HFF-Myc (cell line): Measurements from ENCODE around the gene ZNF41.

Experiments used
- DNase-seq: peaks from one replicate; pipeline ENCODE4 v3.0.0-alpha.2; 2011; ENCODE audit warnings: low read depth; ENCODE audit errors: extremely low read depth
- H3K4me3 ChIP-seq: replicated peaks from 2 replicates; pipeline ENCODE4 v1.5.1; 2011; ENCODE audit warnings: low read depth, mild to moderate bottlenecking, control low read depth, low read length
- TF ChIP-seq, protein P1 (sequence below): IDR thresholded peaks from 2 replicates; pipeline ENCODE4 v1.5.1; 2012; ENCODE audit warnings: mild to moderate bottlenecking, low read depth, low read length, control low read depth; ENCODE audit errors: missing control alignments

The ZNF41 gene

DNA sequence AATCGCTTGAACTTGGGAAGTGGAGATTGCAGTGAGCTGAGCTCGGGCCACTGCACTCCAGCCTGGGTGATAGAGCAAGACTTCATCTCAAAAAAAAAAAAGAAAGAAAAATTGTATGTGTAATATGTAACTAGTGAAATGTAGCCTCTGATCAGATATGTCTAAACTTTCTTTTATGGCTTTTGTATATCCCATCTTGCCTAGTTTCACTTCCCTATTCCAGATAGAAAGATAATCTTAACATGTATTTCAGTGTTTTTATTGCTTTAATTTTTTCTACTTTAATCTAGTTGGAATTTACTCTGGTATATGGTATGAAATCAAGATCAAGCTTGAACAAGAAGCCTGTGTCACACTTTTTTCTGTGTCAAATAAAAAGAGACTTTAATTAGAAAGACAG lies 1.9 kb upstream of the ZNF41 start:
- DNase-seq, result no peak
- no peak overlapping the region for H3K4me3 ChIP-seq
- TF ChIP-seq, protein P1, sequence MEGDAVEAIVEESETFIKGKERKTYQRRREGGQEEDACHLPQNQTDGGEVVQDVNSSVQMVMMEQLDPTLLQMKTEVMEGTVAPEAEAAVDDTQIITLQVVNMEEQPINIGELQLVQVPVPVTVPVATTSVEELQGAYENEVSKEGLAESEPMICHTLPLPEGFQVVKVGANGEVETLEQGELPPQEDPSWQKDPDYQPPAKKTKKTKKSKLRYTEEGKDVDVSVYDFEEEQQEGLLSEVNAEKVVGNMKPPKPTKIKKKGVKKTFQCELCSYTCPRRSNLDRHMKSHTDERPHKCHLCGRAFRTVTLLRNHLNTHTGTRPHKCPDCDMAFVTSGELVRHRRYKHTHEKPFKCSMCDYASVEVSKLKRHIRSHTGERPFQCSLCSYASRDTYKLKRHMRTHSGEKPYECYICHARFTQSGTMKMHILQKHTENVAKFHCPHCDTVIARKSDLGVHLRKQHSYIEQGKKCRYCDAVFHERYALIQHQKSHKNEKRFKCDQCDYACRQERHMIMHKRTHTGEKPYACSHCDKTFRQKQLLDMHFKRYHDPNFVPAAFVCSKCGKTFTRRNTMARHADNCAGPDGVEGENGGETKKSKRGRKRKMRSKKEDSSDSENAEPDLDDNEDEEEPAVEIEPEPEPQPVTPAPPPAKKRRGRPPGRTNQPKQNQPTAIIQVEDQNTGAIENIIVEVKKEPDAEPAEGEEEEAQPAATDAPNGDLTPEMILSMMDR, result no peak

DNA sequence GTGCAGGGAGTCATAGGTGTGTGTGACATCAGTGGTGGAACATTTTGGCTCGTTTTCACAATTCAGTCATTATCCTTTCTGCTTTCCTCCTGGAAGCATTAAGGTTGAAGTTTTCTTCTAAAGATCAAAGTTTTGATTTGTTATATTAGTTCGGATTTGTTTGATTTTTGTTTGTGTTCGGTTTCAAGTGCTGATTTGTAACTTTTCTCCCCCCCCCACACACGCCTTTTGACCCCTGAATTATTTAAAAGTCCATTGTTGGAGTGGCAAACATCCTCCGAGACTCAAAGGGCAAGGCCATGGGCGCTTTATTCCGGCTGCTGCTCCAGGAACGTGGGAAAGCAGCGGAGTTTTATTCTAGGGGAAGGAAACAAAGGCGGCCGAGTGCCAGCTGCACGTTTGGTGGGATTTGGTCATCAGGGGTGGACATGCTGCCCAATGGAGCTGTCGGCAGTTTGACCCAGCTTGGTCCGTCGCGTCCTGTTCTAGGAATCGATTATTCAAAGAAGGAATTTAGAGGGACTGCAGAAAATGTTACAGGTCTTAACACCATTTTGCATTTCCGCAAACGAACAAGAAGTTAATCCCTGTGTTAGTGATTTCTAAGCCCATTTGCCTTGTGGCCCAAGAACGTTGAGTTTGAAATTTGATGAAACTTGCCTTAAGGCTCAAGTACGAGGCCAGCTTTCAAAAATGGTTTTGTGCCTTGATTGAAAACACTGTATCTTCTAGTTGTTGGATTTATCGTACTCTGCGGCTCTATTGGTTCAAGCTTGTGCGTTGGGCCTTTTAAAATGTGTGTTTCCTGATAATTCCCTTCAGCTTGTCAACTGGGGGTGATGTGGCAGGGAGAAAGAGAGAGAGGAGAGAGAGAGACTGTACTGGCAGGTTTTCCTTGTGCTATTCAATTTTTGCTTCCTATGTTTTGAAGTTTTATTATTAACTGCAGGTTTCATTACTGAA lies 565 bp upstream of the ZNF41 start:
- TF ChIP-seq, protein P1, result no peak
- DNase-seq, result no peak
- H3K4me3 ChIP-seq, result peak overlapping the region; percentile 65

DNA sequence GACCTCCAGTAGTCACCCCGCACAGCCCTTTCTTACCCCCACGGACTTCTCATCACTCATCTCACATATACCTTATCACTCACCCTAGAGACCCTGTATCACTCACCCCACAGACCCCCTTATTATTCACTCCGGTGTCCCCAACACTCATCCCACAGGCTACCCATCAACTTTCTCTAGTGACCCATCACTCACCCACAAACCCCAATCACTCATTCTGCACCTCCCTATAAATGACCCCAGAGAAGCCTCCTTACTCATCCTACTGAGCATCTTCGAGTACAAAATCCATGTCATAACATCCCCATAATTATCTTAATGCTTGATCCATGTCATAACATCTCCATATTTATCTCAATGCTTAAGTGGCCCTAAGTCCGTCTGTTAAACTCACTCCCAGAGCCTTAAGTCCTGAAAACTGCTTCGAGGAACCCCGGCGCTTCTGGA lies 934 bp downstream of the ZNF41 start:
- H3K4me3 ChIP-seq, result peak overlapping the region; percentile 65
- TF ChIP-seq, protein P1, result no peak
- no peak for DNase-seq

DNA sequence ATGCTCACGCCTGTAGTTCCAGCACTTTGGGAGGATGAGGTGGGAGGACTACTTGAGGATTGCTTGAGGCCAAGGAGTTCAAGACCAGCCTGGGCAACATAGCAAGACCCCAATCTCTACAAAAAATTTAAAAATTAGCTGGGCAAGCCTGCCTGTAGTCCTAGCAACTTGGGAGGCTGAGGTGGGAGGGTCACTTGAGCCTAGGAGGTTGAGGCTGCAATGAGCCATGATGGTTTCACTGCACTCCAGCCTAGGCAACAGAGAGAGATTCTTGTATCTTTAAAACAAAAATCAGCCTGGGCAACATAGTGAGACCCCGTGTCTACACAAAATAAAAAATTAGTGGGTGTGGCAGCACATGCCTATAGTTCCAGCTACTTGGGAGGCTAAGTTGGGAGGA lies 1.9 kb downstream of the ZNF41 start:
- TF ChIP-seq, protein P1, result no peak
- peak overlapping the region; percentile 65 for H3K4me3 ChIP-seq
- DNase-seq, result no peak

DNA sequence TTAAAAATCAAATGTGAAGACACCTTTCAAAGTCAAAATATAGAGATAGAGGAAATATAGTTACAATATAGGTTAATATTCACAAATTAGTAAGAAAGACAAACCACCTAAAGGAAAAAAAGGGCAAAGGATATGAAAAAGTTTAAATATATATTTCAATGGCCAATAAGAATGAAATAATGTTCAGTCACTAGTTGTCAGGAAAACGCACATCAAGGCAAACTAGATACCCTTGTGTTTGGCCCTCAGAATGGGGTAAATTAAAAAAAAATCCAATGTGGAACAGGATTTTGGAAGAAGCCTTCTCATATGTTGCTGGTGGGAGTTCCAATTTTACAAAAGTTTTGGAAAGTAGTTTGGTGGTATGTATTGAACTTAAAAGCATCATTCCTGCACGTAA lies 2.4 kb downstream of the ZNF41 start:
- H3K4me3 ChIP-seq, result no peak overlapping the region
- TF ChIP-seq, protein P1, result no peak
- DNase-seq, result no peak

DNA sequence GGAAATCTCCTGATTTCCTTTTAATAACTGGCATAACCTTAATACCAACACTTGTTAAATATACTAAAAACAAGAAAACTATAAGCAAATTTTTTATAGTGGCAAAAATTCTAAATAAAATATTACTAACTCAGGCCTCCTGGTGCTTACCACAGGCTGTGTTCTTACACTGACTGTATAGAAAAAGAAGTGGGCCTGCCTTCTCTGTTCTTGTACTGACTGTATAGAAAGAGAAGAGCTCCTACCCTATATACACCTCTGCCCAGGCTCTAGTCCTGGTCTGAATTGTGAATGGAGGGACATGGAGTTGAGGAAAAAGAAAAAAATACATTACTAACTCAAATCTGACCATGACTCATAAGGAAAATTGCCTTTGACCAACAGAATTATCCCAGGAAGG lies 7.5 kb downstream of the ZNF41 start:
- H3K4me3 ChIP-seq, result no peak overlapping the region
- no peak for DNase-seq
- TF ChIP-seq, protein P1, result no peak
